Measurements from ENCODE around the gene ROGDI.

- TF ChIP-seq CTCF (IDR thresholded peaks at IDR 0.05) (no peak), POLR2AphosphoS5 (IDR thresholded peaks at IDR 0.05) (no peak), POLR2A (IDR thresholded peaks at IDR 0.05) (no peak)
These were observed 49.9 kb downstream of the ROGDI start for GRCh38 chr16:4752351-4753100.

Data from sigmoid colon (tissue), 4 donors.